GM20000 (cell line): ENCODE measurements around the gene TRAF3.
A peak's percentile ranks its signal among the peaks of the same experiment; 100 is the strongest.
"Not testable (repeated sequence)": the region's sequence is repeated elsewhere in the genome, so short reads cannot be mapped to it uniquely, and the experiment has no call there.

Experiments
- DNase-seq: peaks from one replicate; pipeline ENCODE4 v3.0.0; 2012; ENCODE audit warnings: low spot score
- CTCF ChIP-seq: IDR thresholded peaks from 2 replicates; pipeline ENCODE4 v1.5.1; 2012; ENCODE audit warnings: mild to moderate bottlenecking, control low read depth; ENCODE audit errors: extremely low read depth, missing control alignments

Gene TRAF3

GRCh38 chr14:102924632-102925588 is 147.7 kb downstream of the TRAF3 start:
- no peak for TF ChIP-seq CTCF
- DNase-seq, result no peak

- no peak for TF ChIP-seq CTCF
- no peak for DNase-seq
Observed at GRCh38 chr14:102925646-102926045, 148.4 kb downstream of the TRAF3 start.

- TF ChIP-seq CTCF, result no peak
- no peak for DNase-seq
Observed at GRCh38 chr14:102926104-102926503, 148.9 kb downstream of the TRAF3 start.

GRCh38 chr14:102926840-102927239 is 149.6 kb downstream of the TRAF3 start:
- DNase-seq, result not testable (repeated sequence)

- DNase-seq, result no peak
- TF ChIP-seq CTCF, result no peak
Observed at GRCh38 chr14:102927346-102927877, 150.2 kb downstream of the TRAF3 start.

GRCh38 chr14:102927878-102928411 is 150.7 kb downstream of the TRAF3 start:
- no peak for DNase-seq
- no peak for TF ChIP-seq CTCF

GRCh38 chr14:102928412-102929240 is 151.4 kb downstream of the TRAF3 start:
- TF ChIP-seq CTCF, result no peak
- DNase-seq, result peak; percentile 94
